Spleen (tissue), 11 donors: Measurements from ENCODE around the gene TMEM14B. TPM values are rescaled to one million over a fixed set of nuclear protein-coding genes. Genes with fewer than 3 reads are reported as not detected.

Experiments used
- DNase-seq: peaks from one replicate; pipeline ENCODE4 v3.0.0-alpha.2; 2020
- H3K27ac ChIP-seq, 8 donors: fragments of 200-600 bp; sonication (generic) in 7 of 8; 1 replicate in 4 of 8; 2 replicates in 4 of 8; pipeline versions ENCODE4 v1.5.0 to v1.8.0; 2016 to 2021; ENCODE audit warnings: inconsistent platforms in 4 of 8, mild to moderate bottlenecking in 4 of 8, moderate library complexity in 1 of 8
- H3K27me3 ChIP-seq, 7 donors: fragments of 200-600 bp; sonication (generic) in 6 of 7; replicated peaks in 1 of 7; 1 replicate in 4 of 7; 2 replicates in 3 of 7; pipeline versions ENCODE4 v1.5.0 to v1.8.0; 2016 to 2021; ENCODE audit warnings: inconsistent platforms in 3 of 7, mild to moderate bottlenecking in 1 of 7
- H3K36me3 ChIP-seq, 6 donors: fragments of 200-600 bp; sonication (generic) in 5 of 6; 1 replicate in 4 of 6; 2 replicates in 2 of 6; pipeline versions ENCODE4 v1.5.0 to v1.8.0; 2016 to 2021; ENCODE audit warnings: inconsistent platforms in 2 of 6
- H3K4me1 ChIP-seq, 6 donors: fragments of 200-600 bp; sonication (generic) in 5 of 6; 1 replicate in 3 of 6; 2 replicates in 3 of 6; pipeline versions ENCODE4 v1.5.0 to v1.8.0; 2016 to 2021; ENCODE audit warnings: inconsistent platforms in 3 of 6
- H3K4me3 ChIP-seq, 8 donors: fragments of 200-600 bp; sonication (generic) in 7 of 8; 1 replicate in 4 of 8; 2 replicates in 4 of 8; pipeline versions ENCODE4 v1.5.0 to v1.8.0; 2016 to 2021; ENCODE audit warnings: inconsistent platforms in 4 of 8, mild to moderate bottlenecking in 4 of 8, moderate library complexity in 2 of 8
- H3K9me3 ChIP-seq, 8 donors: fragments of 200-600 bp; sonication (generic) in 7 of 8; 1 replicate in 4 of 8; 2 replicates in 4 of 8; pipeline versions ENCODE4 v1.5.0 to v1.8.0; 2016 to 2021; ENCODE audit warnings: inconsistent platforms in 4 of 8
- CTCF ChIP-seq, 11 experiments: fragments of 200-600 bp in 7 of 11; fragments of 450-650 bp in 4 of 11; sonication (generic) in 4 of 11; IDR thresholded peaks in 8 of 11; conservative IDR thresholded peaks in 3 of 11; 1 replicate in 7 of 11; 2 replicates in 4 of 11; pipeline versions ENCODE4 v1.4.0 to v1.8.0; 2016 to 2021; ENCODE audit warnings: antibody characterized with exemption in 11 of 11, inconsistent platforms in 4 of 11, mild to moderate bottlenecking in 1 of 11
- POLR2A ChIP-seq, 3 donors: fragments of 450-650 bp; IDR thresholded peaks; one replicate each; pipeline ENCODE4 v1.5.1; 2017; ENCODE audit warnings: antibody characterized with exemption in 3 of 3, mild to moderate bottlenecking in 1 of 3
- POLR2AphosphoS5 ChIP-seq, 3 donors: sonication (generic); formaldehyde crosslinking; IDR thresholded peaks; one replicate each; pipeline ENCODE4 v1.5.1; 2017; ENCODE audit warnings: antibody characterized with exemption in 3 of 3
- WGBS, 5 donors: extraction: QIAGEN DNeasy Blood & Tissue Kit in 3 of 5; methylation state at CpG; one replicate each; pipeline versions ENCODE4 v1.1.5 to v1.1.7; 2013 to 2018; 5-methylcytosine and 5-hydroxymethylcytosine counted together
- intact Hi-C: fragments of 100-400 bp; cut with DNase I; formaldehyde crosslinking; loops from one replicate; pipeline ENCODE4 v1.15.0; 2023; ENCODE audit warnings: low total_unique reads
- polyA plus RNA-seq, 3 donors: library from polyadenylated mRNA; stranded (reverse); fragments of 200-250 nt; gene quantifications; one replicate each; pipeline ENCODE4 v1.2.1, GENCODE V29; 2013
- small RNA-seq, 4 donors: library from RNA; depleted of rRNA; stranded (forward); fragments of <200 nt; gene quantifications; one replicate each; pipeline ENCODE3, GENCODE V24; 2016
- total RNA-seq, 7 donors: library from RNA; depleted of rRNA in 3 of 7; stranded (reverse); fragments of >200 nt in 3 of 7; fragmentation: NEBNext Ultra II Directional in 4 of 7; extraction: Animal tissue kit (Norgen Biotek cat#: 25700) in 4 of 7; gene quantifications; one replicate each; pipeline versions ENCODE4 v1.1.0 to v1.2.1, GENCODE V29; 2016 to 2021
- donor health status: healthy with polysubstance abuse.
- donor health status: DM: no; HTN: no; CAD: no; lungs with moderate emphysema.
- donor health status: DM: no; HTN: no; CAD: no.
- donor health status: Bipolar disorder and iron deficiency.
- donor health status: healthy.
- donor health status: DM: no; HTN: no; CAD: no.
- donor health status: DM: yes; HTN: yes; CAD: no.

The TMEM14B gene
- total and polyA plus RNA-seq, 10 donors: 49.7 to 83.5 (median 59.5) TPM

GRCh38 chr6:10794239-10794638 is 46.6 kb downstream of the TMEM14B start:
- WGBS, 5 donors: 78 to 92% (median 88%) methylated on average over 3 of the region's 3 CpGs
- no peak for DNase-seq
- no peak for TF ChIP-seq POLR2A (IDR thresholded peaks at IDR 0.05)
- no peak for TF ChIP-seq CTCF (IDR thresholded peaks at IDR 0.05 in 8 of 11, conservative IDR thresholded peaks at IDR 0.05 in 3 of 11)
- no peak for TF ChIP-seq POLR2AphosphoS5 (IDR thresholded peaks at IDR 0.05)
- peaks cover 0 to 22% (median 1%) of the 10 kb centered on the region in 6 donors for H3K36me3 ChIP-seq
- no peak overlapping the region for H3K4me3 ChIP-seq
- H3K27ac ChIP-seq: no peak overlapping the region
- no peaks in the 10 kb centered on the region for H3K4me1 ChIP-seq
- H3K27me3 ChIP-seq: no peaks in the 10 kb centered on the region
- no peaks in the 10 kb centered on the region for H3K9me3 ChIP-seq
- intact Hi-C loops: no loop called here

- 58 to 89% (median 69%) methylated on average over 3 of the region's 3 CpGs for WGBS, 5 donors
- Histone ChIP-seq H3K27ac (no peak overlapping the region), H3K9me3 (no peaks in the 10 kb centered on the region), H3K4me3 (no peak overlapping the region), H3K4me1 (no peaks in the 10 kb centered on the region), H3K36me3 (no peaks in the 10 kb centered on the region), H3K27me3 (no peaks in the 10 kb centered on the region)
- DNase-seq: no peak
- intact Hi-C loops: loop anchor here (5.0 to 10.0 kb wide), 2 partner anchors 296 to 324 kb away; no protein-coding TSS in a partner anchor
- TF ChIP-seq POLR2AphosphoS5 (IDR thresholded peaks at IDR 0.05) (no peak), CTCF (IDR thresholded peaks at IDR 0.05 in 8 of 11, conservative IDR thresholded peaks at IDR 0.05 in 3 of 11) (no peak), POLR2A (IDR thresholded peaks at IDR 0.05) (no peak)
Observed at GRCh38 chr6:10800810-10801209, 53.2 kb downstream of the TMEM14B start.

- Histone ChIP-seq H3K9me3 (no peaks in the 10 kb centered on the region), H3K27me3 (no peaks in the 10 kb centered on the region), H3K27ac (no peak overlapping the region), H3K36me3 (no peaks in the 10 kb centered on the region), H3K4me1 (no peaks in the 10 kb centered on the region), H3K4me3 (no peak overlapping the region)
- intact Hi-C loops: loop anchor here (5.0 to 10.0 kb wide), 2 partner anchors 297 to 324 kb away; no protein-coding TSS in a partner anchor
- TF ChIP-seq POLR2A (IDR thresholded peaks at IDR 0.05) (no peak), POLR2AphosphoS5 (IDR thresholded peaks at IDR 0.05) (no peak), CTCF (IDR thresholded peaks at IDR 0.05 in 8 of 11, conservative IDR thresholded peaks at IDR 0.05 in 3 of 11) (peak; percentile 75 to 97 (median 93))
- DNase-seq: peak; percentile 89
- 37 to 49% (median 48%) methylated on average over 2 of the region's 2 CpGs for WGBS, 5 donors
Observed at GRCh38 chr6:10801224-10801848, 53.7 kb downstream of the TMEM14B start.

Small RNAs within 50 kb of the gene (small RNA-seq; reads per million reads assigned to genes)
- gene RNA5SP203: 0.07 to 1.1 (median 0.13) reads per million in 4 donors

Other genes with a start within 250 kb of the TMEM14B start
- 10 to 100 TPM in 6 of 7 donors, 1 to 10 TPM in 1; 9.8 to 27.2 (median 13.8) TPM for gene GCNT2, start 226.5 kb upstream of the TMEM14B start, total RNA-seq
- 1 to 10 TPM; 1.8 to 3.0 (median 2.4) TPM for gene GCNT2, start 226.5 kb upstream of the TMEM14B start, polyA plus RNA-seq
- gene C6orf52, start 53.2 kb upstream of the TMEM14B start, total RNA-seq: 1 to 10 TPM in 2 of 7 donors, under 1 TPM in 1, not detected in 4; 0.50 to 1.5 (median 1.1) TPM
- under 1 TPM; 0.42 to 0.96 (median 0.64) TPM for gene C6orf52, start 53.2 kb upstream of the TMEM14B start, polyA plus RNA-seq
- gene PAK1IP1, start 52.8 kb upstream of the TMEM14B start, total RNA-seq: 10 to 100 TPM in 4 of 7 donors, 1 to 10 TPM in 3; 7.3 to 13.6 (median 10.8) TPM
- gene PAK1IP1, start 52.8 kb upstream of the TMEM14B start, polyA plus RNA-seq: 10 to 100 TPM in 2 of 3 donors, 1 to 10 TPM in 1; 8.4 to 14.7 (median 11.4) TPM
- gene TMEM14C, start 24.7 kb upstream of the TMEM14B start, total RNA-seq: 10 to 100 TPM; 40.7 to 92.6 (median 60.7) TPM
- gene TMEM14C, start 24.7 kb upstream of the TMEM14B start, polyA plus RNA-seq: 100 to 1,000 TPM in 1 of 3 donors, 10 to 100 TPM in 2; 69.5 to 115 (median 87.5) TPM
- 1 to 10 TPM in 4 of 7 donors, under 1 TPM in 3; 0.39 to 2.2 (median 1.1) TPM for gene MAK, start 90.7 kb downstream of the TMEM14B start, total RNA-seq
- gene MAK, start 90.7 kb downstream of the TMEM14B start, polyA plus RNA-seq: under 1 TPM; 0.05 to 0.19 (median 0.11) TPM
- not detected for gene GCM2, start 134.2 kb downstream of the TMEM14B start, total RNA-seq
- gene GCM2, start 134.2 kb downstream of the TMEM14B start, polyA plus RNA-seq: not detected
- gene SYCP2L, start 139.2 kb downstream of the TMEM14B start, total RNA-seq: under 1 TPM in 5 of 7 donors, not detected in 2; 0.20 to 0.83 (median 0.34) TPM
- gene SYCP2L, start 139.2 kb downstream of the TMEM14B start, polyA plus RNA-seq: under 1 TPM; 0.06 to 0.17 (median 0.12) TPM